Naive thymus-derived CD8-positive, alpha-beta T cell (primary cell): Measurements from ENCODE around the gene OPRL1. TPM values are rescaled to one million over a fixed set of nuclear protein-coding genes. Genes with fewer than 3 reads are reported as not detected.

Source experiments
- ATAC-seq, 2 donors: fragments of 150-1000 bp; cut with Tn5 transposase in 1 of 2; sonication (Bioruptor Pico), chemical (Tn5 transposase) in 1 of 2; 1 replicate in 1 of 2; 2 replicates in 1 of 2; pipeline ENCODE4 v1.10.0; 2021; ENCODE audit warnings: mild to moderate bottlenecking in 2 of 2, moderate library complexity in 2 of 2
- POLR2A ChIA-PET: fragments of 350-600 bp; sonication (Branson Sonifier 250); formaldehyde crosslinking; loops from one replicate; lab custom pipeline; 2021; ENCODE audit warnings: antibody characterized with exemption; lab: Charles Lee
- DNase-seq, 10 donors: peaks; one replicate each; pipeline versions ENCODE4 v3.0.0 to v3.0.0-alpha.2; 2020 to 2022
- H3K27ac Mint-ChIP-seq, 10 donors: one replicate each; pipeline ENCODE4 v1.8.0; 2020 to 2022; ENCODE audit warnings: mild to moderate bottlenecking in 10 of 10, mixed read lengths in 10 of 10, moderate library complexity in 4 of 10, inconsistent platforms in 1 of 10
- H3K27me3 Mint-ChIP-seq, 5 donors: one replicate each; pipeline ENCODE4 v1.8.0; 2021 to 2022; ENCODE audit warnings: mixed read lengths in 5 of 5
- H3K36me3 Mint-ChIP-seq, 3 donors: one replicate each; pipeline ENCODE4 v1.8.0; 2020 to 2022; ENCODE audit warnings: mixed read lengths in 3 of 3, mild to moderate bottlenecking in 2 of 3, inconsistent platforms in 1 of 3
- H3K4me1 Mint-ChIP-seq, 4 donors: one replicate each; pipeline ENCODE4 v1.8.0; 2021 to 2022; ENCODE audit warnings: mixed read lengths in 4 of 4
- H3K4me3 Mint-ChIP-seq, 10 donors: one replicate each; pipeline ENCODE4 v1.8.0; 2020 to 2022; ENCODE audit warnings: mild to moderate bottlenecking in 10 of 10, mixed read lengths in 10 of 10, moderate library complexity in 6 of 10, inconsistent platforms in 1 of 10
- H3K9me3 Mint-ChIP-seq, 9 donors: one replicate each; pipeline ENCODE4 v1.8.0; 2020 to 2022; ENCODE audit warnings: mixed read lengths in 9 of 9, mild to moderate bottlenecking in 3 of 9, inconsistent platforms in 1 of 9, moderate library complexity in 1 of 9
- polyA plus RNA-seq, 3 donors: library from polyadenylated mRNA; unstranded; fragments of 300-500 nt; fragmentation: Illumina TruSeq; gene quantifications; one replicate each; pipeline ENCODE4 v1.2.3, GENCODE V29; 2021
- total RNA-seq, 8 experiments: library from RNA in 2 of 8; stranded (reverse) in 2 of 8; gene quantifications; one replicate each; pipeline ENCODE4 v1.2.3 and lab custom pipeline; 2021 to 2026

OPRL1 gene
- total and polyA plus RNA-seq, 5 experiments from 2014 or later = 0.77 to 1.6 (median 0.91) TPM

DNA sequence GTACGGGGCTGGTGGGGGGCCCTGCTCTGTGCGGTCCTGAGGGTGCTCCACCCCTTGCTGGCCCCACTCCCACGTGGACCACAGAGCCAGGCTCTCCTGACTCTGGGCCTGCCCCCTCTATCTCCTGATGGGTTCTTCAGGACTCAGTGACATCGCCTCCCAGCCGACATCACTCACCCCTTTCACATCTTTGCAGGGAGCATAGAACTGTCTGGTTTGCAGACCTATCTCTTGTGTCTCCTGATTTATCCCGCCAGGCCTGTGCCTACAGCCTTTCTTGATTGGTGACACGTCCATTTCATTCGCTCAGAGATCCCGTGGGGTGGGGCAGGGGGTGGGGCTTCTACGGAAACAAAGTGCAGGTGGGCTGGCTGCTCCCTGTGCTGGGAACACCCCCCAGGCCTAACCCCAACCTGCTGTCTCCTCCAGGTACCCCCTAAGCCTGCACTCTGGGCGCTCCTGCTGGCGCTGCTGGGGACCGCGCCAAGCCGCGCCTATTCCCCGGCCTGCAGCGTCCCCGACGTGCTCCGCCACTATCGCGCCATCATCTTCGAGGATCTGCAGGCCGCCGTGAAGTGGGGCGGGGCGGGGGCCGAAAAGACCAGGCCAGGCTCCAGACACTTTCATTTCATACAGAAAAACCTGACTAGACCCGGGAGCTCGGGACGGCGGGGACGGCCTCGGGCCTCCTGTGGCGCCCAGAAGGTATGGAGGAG, 42.2 kb upstream of the OPRL1 start:
- DNase-seq = peak in 1 of 10 donors; percentile 41
- POLR2A ChIA-PET = interaction anchor here (0.6 to 7.4 kb wide), 14 partner anchors 9 to 301 kb away, joined by 3 to 67 read pairs (median 4); partner anchors contain the start of genes LIME1, PRPF6, SAMD10 and SOX18
- peaks cover 33 to 63% (median 50%) of the 10 kb centered on the region in 4 donors for H3K4me1 Mint-ChIP-seq

DNA sequence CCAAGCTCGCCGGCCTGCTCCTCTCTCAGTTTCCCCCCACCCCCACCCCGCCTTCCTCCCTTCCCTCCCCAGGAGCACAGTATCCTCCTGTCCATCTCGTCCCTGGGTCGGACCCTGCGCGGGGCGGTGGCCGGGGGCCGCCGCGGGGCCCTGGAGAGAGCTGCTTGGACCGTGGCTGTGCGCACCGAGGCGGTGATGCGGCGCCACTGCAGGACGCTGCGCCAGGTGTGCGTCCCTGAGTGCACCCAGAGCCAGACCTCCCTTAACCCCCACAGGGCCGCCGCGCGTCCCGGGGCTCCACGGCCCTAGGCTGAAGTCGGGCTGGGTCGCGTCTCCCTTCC, 41.7 kb upstream of the OPRL1 start:
- DNase-seq (peak in 1 of 10 donors; percentile 52), ATAC-seq (peak; percentile 16 to 27)
- H3K36me3 Mint-ChIP-seq = peaks cover 0 to 5% (median 2%) of the 10 kb centered on the region in 3 donors
- POLR2A ChIA-PET = interaction anchor here (0.6 to 7.4 kb wide), 16 partner anchors 10 to 302 kb away, joined by 3 to 67 read pairs (median 6); partner anchors contain the start of genes LIME1, OPRL1, PRPF6 and RGS19
- peak overlapping the region in 6 of 10 donors; percentile 50 to 89 (median 74) for H3K4me3 Mint-ChIP-seq
- peak overlapping the region in 1 of 10 donors; percentile 95 for H3K27ac Mint-ChIP-seq
- H3K9me3 Mint-ChIP-seq = no peaks in the 10 kb centered on the region
- no peaks in the 10 kb centered on the region for H3K27me3 Mint-ChIP-seq
- peaks cover 33 to 62% (median 50%) of the 10 kb centered on the region in 4 donors for H3K4me1 Mint-ChIP-seq

More for the DNA sequence above, 42.2 kb upstream of the OPRL1 start:
- Mint-ChIP-seq H3K9me3 (no peaks in the 10 kb centered on the region), H3K27ac (peak overlapping the region in 4 of 10 donors; percentile 58 to 95 (median 77)), H3K36me3 (peaks cover 0 to 10% (median 2%) of the 10 kb centered on the region in 3 donors), H3K4me3 (peak overlapping the region; percentile 51 to 89 (median 72)), H3K27me3 (no peaks in the 10 kb centered on the region)
- peak in 1 of 2 donors; percentile 24 for ATAC-seq

DNA sequence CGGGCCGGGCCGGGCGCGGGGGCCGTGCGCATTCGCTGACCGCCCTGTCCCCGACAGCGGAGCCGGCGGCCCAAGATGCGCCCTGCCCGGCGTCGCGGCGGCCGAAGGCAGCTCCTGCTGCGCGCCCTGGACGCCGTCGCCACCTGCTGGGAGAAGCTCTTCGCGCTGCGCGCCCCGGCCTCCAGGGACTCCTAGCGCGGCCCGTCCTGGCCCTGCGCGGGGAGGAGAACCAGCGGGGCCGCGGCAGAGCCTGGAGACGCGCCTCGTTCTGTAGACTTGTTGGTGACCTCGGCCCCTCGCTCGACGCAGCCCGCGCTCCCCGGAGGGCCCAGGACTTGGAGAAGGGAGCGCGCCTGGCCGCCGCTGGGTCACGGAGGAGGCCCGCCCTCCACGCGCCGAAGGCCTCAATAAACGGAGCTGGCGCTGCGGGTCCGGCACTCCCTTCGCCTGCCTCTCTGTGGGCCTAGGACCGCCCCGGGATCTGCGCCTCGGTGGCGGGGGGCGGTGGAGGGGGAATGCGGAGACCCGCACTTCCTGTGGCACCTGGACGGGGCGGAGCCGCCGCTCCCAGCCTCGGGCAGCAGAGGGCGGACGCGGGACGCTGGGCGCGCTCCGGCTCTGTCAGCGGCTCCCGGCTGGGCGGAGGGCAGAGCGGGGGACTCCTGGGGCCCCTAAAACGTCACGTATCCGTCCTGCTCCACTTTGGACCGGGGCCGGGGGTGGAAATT, 41.2 kb upstream of the OPRL1 start:
- Mint-ChIP-seq H3K27ac (peak overlapping the region in 2 of 10 donors; percentile 83 to 87), H3K36me3 (peaks cover 0 to 2% (median under 1%) of the 10 kb centered on the region in 3 donors), H3K27me3 (peaks cover 0 to 1% (median 0%) of the 10 kb centered on the region in 5 donors), H3K4me1 (peaks cover 33 to 65% (median 53%) of the 10 kb centered on the region in 4 donors), H3K9me3 (no peaks in the 10 kb centered on the region), H3K4me3 (peak overlapping the region; percentile 45 to 90 (median 79))
- ATAC-seq (peak; percentile 54 to 79), DNase-seq (peak; percentile 65 to 82 (median 76))
- POLR2A ChIA-PET = interaction anchor here (0.6 to 7.4 kb wide), 18 partner anchors 10 to 302 kb away, joined by 3 to 67 read pairs (median 6); partner anchors contain the start of genes LIME1, LKAAEAR1, OPRL1 and PRPF6

DNA sequence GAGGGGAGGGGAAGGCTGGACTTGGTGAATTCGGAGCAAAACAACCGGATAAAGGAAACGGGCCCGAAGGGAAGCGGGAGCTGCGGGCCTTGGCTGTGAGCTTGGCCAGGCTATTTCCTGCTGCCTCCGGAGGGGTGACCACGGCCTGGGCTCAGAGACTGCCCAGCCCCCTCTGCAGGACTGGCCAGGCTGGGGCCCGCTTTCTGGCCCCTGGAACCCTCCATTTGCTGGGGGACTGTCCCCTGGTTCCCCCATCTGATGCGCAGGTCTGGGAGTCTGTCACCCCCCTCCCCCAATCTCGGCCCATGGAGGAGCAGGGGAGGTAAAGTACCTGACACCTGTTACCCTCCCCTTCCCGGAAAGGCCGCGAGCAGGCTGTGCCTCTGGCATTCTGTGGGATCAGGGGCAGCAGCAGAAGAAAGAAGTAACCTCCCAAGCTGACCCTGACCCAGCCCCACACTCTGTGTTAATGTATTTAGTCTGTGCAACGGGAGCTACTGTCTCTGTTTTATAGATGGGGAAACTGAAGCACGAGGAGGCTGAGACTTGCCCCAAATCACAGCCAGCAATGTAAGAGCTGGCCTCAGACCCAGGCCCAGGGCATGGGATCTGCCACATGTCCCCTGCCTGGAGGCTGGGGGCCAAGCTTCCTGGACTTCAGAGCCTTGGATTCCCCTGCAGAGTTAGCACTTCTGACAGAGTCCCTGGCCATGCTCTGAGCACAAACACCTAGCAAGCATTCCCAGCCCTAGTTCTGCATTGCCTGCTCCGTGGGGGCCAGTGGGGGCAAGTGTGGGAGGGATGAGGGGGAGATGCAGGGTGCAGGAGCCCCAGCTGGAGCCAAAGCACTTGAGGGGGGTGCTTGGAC, 40.4 kb upstream of the OPRL1 start:
- Mint-ChIP-seq H3K27ac (peak overlapping the region in 8 of 10 donors; percentile 34 to 87 (median 64)), H3K9me3 (no peaks in the 10 kb centered on the region), H3K4me3 (peak overlapping the region; percentile 59 to 90 (median 79)), H3K4me1 (peaks cover 33 to 63% (median 54%) of the 10 kb centered on the region in 4 donors), H3K36me3 (no peaks in the 10 kb centered on the region), H3K27me3 (peaks cover 0 to 2% (median 0%) of the 10 kb centered on the region in 5 donors)
- DNase-seq (no peak), ATAC-seq (no peak)
- POLR2A ChIA-PET = interaction anchor here (0.7 to 7.4 kb wide), 14 partner anchors 12 to 519 kb away, joined by 3 to 67 read pairs (median 10); partner anchors contain the start of genes GMEB2, LKAAEAR1, OPRL1 and PPDPF

DNA sequence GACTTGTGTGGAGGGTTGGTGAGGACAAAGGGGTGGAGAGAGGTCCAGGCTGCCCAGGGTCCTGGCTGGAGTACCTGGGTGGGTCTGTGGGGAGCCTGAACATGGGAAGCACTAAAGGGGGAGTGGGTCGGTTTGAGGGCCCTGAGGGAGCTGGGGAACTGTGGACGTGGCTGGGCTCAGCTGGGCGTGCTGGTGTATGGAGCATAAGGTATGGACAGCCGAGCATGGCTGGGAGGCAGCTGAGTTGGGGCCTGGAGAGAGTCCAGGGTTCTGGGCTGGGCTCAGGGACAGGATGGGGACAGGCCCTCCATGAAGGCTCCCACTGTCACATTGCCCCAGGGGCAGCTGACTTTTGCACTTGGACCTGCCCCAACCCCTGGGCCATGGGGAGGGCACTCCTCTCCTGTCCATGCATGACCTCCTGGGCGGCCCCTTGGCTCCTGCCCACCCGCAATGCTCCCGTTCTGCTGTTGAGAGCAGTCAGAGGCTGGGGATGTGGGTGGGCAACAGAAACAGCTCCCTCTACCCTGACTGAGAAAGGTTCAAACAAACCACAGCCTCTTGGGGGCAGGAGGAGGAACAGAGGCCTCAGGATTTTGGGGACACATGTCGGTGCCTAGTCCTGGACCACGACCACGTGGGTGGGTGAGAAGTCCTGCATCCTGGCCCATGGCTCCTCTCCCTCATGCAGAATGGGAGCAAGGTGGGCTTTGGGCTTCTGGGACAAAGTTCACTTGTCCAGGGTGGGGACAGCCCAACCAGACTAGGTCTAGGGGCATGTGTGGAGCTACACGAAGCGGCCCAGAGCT, 39.4 kb upstream of the OPRL1 start:
- H3K4me3 Mint-ChIP-seq = peak overlapping the region; percentile 67 to 90 (median 79)
- no peak for ATAC-seq
- H3K4me1 Mint-ChIP-seq = peaks cover 33 to 57% (median 51%) of the 10 kb centered on the region in 4 donors

DNA sequence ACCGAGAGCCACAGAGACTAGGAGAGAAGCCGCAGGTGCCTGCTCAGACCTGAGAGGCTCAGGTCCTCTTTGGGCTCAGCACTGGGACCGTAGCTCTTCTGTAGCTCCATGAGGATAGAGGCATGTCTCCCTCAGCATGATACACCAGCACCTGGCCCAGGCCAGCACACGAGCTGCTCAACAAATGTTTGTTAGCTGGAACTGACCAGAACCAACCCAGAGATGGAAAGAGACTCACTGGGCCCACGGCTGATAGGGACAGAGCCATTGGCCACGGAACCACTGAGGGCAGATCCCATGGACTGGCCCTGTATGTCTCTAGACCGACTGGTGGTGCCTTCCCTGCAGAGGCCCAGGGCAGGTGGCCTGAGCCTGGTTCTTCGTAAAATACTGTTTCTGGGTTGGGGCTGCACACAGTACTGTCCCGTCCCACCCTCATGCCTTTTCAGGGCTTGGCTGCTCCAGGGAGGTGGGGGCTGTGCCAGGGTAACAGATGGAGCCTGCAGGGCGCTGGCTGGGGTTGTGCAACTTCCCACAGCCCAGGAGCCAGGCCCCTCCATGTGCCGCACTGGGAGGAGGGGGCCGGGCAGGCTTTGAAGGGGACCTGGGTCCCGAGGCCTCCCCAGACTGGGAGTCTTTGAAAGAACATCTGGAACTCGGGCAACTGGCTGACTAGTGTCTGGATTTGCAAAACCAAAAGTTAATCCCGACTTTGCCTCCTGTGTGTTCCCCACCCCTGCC, 38.7 kb upstream of the OPRL1 start:
- no peak for DNase-seq
- Mint-ChIP-seq H3K27me3 (peaks cover 0 to 6% (median 3%) of the 10 kb centered on the region in 5 donors), H3K9me3 (no peaks in the 10 kb centered on the region), H3K27ac (peak overlapping the region in 9 of 10 donors; percentile 63 to 92 (median 87)), H3K36me3 (no peaks in the 10 kb centered on the region), H3K4me3 (peak overlapping the region; percentile 77 to 90 (median 84)), H3K4me1 (peaks cover 38 to 60% (median 53%) of the 10 kb centered on the region in 4 donors)
- POLR2A ChIA-PET = interaction anchor here (0.5 to 7.4 kb wide), 11 partner anchors 11 to 520 kb away, joined by 3 to 67 read pairs (median 10); partner anchors contain the start of genes GMEB2, LKAAEAR1, OPRL1 and PPDPF
- no peak for ATAC-seq

More for the DNA sequence above, 39.4 kb upstream of the OPRL1 start:
- Mint-ChIP-seq H3K27ac (peak overlapping the region in 8 of 10 donors; percentile 27 to 91 (median 76)), H3K36me3 (no peaks in the 10 kb centered on the region), H3K27me3 (peaks cover 0 to 2% (median 0%) of the 10 kb centered on the region in 5 donors), H3K9me3 (no peaks in the 10 kb centered on the region)
- POLR2A ChIA-PET = interaction anchor here (0.6 to 7.4 kb wide), 15 partner anchors 11 to 520 kb away, joined by 3 to 67 read pairs (median 10); partner anchors contain the start of genes GMEB2, LKAAEAR1, OPRL1 and PPDPF
- DNase-seq = no peak

DNA sequence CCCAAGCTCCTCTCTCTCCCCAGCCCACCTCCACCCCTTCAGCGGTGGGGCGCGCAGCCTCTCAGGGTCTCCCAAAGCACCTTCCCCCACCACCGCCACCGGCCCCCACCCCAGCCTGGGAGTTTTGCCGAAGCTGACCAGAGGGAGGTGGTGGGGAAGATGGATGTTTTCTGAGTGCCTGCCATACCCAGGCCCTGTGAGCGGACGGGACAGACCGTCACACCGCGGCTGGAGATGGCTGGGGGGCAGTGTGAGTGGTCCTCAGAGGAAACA, 38.2 kb upstream of the OPRL1 start:
- Mint-ChIP-seq H3K27me3 (peaks cover 0 to 10% (median 8%) of the 10 kb centered on the region in 5 donors), H3K4me3 (peak overlapping the region; percentile 77 to 90 (median 84)), H3K4me1 (peaks cover 39 to 60% (median 55%) of the 10 kb centered on the region in 4 donors), H3K27ac (peak overlapping the region in 9 of 10 donors; percentile 17 to 92 (median 87)), H3K36me3 (no peaks in the 10 kb centered on the region), H3K9me3 (no peaks in the 10 kb centered on the region)
- DNase-seq (no peak), ATAC-seq (no peak)
- POLR2A ChIA-PET = interaction anchor here (0.5 to 7.4 kb wide), 12 partner anchors 10 to 489 kb away, joined by 3 to 67 read pairs (median 10); partner anchors contain the start of genes GMEB2, LKAAEAR1, OPRL1 and PRPF6

DNA sequence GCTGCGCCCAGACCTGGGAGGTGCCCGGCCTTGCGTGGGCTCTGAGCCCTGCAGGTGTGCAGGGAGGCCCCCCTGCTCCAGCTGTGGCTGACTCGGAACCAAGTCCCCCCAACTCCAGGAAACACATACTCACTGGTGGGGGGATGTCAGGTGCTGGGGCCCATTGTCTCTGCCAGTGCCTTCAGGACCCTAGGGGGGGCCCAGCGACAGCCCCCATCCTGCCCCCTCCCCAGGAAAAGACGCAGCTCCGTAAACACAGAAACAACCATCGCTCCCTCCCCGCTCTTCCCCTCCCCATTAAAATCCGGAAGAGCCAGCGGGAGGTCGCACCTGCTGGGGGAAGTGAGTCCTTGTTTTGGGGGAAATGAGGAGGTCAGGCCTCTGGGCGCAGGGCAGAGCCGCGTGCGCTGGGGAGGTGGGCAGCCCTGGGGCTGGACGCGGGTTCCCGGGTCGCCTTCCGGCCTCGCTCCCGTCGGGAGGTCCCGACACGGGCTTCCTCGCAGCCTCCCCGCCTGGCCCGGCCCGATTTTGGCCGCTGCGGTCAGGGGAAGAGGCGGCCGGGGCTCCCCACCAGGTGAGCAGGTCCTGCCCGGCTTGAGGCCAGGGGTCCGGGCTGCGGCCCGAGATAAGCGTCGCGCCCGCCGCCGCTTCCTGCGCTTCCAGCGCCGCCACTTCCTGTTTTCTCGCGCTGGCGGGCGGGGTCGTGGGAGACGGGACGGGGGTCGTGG, 37.7 kb upstream of the OPRL1 start:
- Mint-ChIP-seq H3K36me3 (no peaks in the 10 kb centered on the region), H3K27ac (peak overlapping the region; percentile 83 to 92 (median 89)), H3K9me3 (no peaks in the 10 kb centered on the region), H3K4me3 (peak overlapping the region; percentile 77 to 90 (median 84)), H3K27me3 (peaks cover 0 to 14% (median 13%) of the 10 kb centered on the region in 5 donors), H3K4me1 (peaks cover 36 to 59% (median 51%) of the 10 kb centered on the region in 4 donors)
- ATAC-seq = peak in 1 of 2 donors; percentile 13
- POLR2A ChIA-PET = interaction anchor here (0.5 to 7.4 kb wide), 12 partner anchors 10 to 489 kb away, joined by 3 to 67 read pairs (median 10); partner anchors contain the start of genes GMEB2, LKAAEAR1, PRPF6 and RGS19
- DNase-seq = no peak

DNA sequence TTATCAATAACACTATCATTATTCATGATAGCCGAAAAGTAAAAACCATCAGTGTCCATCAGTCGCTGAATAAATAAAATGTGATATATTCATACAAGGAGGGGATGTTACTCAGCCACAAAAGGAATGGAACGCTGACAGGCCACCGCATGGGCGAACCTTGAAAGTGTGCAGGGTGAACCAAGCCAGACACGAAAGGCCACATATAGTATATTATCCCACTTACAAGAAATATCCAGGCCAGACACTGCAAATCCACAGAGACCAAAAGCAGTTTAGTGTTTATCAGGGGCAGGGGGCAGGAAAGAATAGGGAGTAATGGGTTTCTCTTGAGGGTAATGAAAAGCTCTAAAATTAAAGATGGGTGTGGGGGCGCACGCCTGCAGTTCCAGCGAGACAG, 36.1 kb upstream of the OPRL1 start:
- H3K4me3 Mint-ChIP-seq = peak overlapping the region in 6 of 10 donors; percentile 50 to 86 (median 67)
- H3K27ac Mint-ChIP-seq = peak overlapping the region in 8 of 10 donors; percentile 22 to 92 (median 82)
- POLR2A ChIA-PET = interaction anchor here (1.1 to 3.0 kb wide), 6 partner anchors 9 to 75 kb away, joined by 4 to 10 read pairs (median 5); partner anchors contain the start of genes OPRL1, PRPF6 and RGS19
- H3K9me3 Mint-ChIP-seq = no peaks in the 10 kb centered on the region
- H3K36me3 Mint-ChIP-seq = no peaks in the 10 kb centered on the region
- no peak for DNase-seq
- peaks cover 0 to 20% (median 16%) of the 10 kb centered on the region in 5 donors for H3K27me3 Mint-ChIP-seq
- no peak for ATAC-seq
- peaks cover 34 to 52% (median 49%) of the 10 kb centered on the region in 4 donors for H3K4me1 Mint-ChIP-seq
